ENCODE results near the gene SYTL4. TPM values are rescaled to one million over a fixed set of nuclear protein-coding genes. Genes with fewer than 3 reads are reported as not detected.

Gene SYTL4
- total RNA-seq, 2 experiments from 2014 or later = not detected

DNA sequence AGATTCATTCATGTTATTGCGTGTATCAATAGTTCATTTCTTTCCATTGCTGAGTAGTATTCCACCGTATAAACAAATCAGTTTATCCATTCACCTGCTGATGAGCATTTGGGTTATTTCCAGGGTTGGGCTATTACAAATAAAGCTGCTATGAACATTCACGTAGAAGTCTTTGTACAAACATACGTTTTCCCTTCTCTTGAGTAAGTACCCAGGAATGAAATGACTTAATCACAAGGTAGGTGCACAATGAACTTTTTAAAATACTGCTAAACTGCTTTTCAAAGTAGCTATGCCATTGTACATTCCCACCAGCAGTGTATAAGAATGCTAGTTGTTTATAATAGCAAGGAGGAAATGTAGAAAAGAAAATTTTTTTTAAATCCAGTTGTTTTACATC is 35.9 kb downstream of the SYTL4 start:
- POLR2A ChIA-PET = no interaction called here
- CTCF ChIA-PET = no interaction called here

DNA sequence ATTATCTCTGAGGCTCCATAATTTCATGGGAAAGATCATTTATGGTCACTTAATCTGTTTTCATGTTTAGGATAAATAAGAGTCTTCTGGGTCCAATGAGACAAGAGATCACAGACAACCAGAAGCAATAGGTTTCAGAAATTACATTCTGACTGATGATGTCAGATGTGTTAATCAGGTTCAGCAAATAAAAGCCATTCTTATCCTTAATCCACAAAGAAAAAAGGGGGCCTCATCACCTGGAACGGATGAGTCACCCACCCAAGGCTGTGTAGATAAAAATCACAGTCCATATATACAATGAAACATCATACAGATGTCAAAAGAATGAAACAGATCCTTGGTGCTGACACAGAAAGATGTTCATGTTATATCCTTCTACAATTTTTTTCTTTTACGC is 36.6 kb downstream of the SYTL4 start:
- CTCF ChIA-PET = no interaction called here
- POLR2A ChIA-PET = no interaction called here

DNA sequence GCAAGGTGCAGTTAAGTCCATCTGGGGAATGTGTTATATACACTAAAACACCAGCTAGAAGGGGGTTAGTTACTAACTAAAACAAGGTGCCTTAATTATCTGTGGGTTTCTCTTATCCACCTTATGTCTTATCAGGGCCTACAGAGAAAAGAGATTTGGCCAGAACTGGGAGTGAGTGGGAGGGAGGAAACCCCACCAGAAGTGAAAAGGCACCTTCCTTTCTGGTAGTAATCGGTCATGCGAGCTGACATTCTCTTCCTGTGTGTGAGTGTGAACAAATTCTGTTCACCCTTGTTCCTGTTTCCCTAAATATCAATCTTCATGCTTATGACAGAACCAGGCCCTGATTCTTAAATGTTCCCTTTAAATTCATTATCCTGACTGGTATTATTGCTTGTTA is 44.4 kb downstream of the SYTL4 start:
- ChIA-PET POLR2A (no interaction called here), CTCF (interaction anchor here (1.2 to 4.4 kb wide), 3 partner anchors 17 to 81 kb away, joined by 3 to 28 read pairs (median 3); no protein-coding TSS in a partner anchor)

DNA sequence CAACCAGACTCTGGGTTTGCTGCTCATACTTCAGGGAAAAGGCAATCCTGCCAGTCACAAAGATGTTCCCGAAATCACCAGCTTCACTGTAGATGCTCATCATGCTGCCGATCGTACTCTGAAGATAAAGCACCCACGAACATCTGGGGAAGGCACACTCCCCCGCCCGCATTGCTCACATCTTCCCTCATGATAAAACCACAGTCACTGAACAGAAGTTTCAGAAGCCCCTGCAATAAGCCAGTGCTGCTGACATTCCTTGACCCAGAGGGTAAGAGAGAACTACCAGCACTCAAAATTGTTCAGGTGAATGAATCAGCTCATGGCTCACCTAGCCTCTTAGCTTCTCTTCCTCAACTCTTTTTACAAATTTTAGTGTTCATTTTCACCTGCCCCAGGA is 44.8 kb downstream of the SYTL4 start:
- ChIA-PET POLR2A (no interaction called here), CTCF (interaction anchor here (1.2 to 4.4 kb wide), 3 partner anchors 16 to 82 kb away, joined by 3 to 28 read pairs (median 3); no protein-coding TSS in a partner anchor)

DNA sequence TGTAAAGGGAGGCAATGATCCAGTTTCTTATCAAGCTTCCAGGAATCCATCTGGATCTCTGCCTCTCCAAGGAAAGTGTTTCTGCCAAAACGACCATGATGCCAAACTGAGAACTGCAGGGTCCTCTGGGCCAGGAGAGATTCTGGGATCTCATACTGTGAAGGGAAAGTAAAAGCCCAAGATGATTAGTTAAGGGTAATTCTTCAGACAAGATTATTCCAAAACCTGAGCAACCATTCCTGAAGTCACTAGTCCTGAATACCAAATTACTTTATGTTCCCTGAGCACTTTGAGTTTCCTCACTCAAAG is 46.0 kb downstream of the SYTL4 start:
- POLR2A ChIA-PET = no interaction called here
- CTCF ChIA-PET = interaction anchor here (1.0 to 4.4 kb wide), 2 partner anchors 11 to 83 kb away, joined by 4 to 28 read pairs; no protein-coding TSS in a partner anchor

DNA sequence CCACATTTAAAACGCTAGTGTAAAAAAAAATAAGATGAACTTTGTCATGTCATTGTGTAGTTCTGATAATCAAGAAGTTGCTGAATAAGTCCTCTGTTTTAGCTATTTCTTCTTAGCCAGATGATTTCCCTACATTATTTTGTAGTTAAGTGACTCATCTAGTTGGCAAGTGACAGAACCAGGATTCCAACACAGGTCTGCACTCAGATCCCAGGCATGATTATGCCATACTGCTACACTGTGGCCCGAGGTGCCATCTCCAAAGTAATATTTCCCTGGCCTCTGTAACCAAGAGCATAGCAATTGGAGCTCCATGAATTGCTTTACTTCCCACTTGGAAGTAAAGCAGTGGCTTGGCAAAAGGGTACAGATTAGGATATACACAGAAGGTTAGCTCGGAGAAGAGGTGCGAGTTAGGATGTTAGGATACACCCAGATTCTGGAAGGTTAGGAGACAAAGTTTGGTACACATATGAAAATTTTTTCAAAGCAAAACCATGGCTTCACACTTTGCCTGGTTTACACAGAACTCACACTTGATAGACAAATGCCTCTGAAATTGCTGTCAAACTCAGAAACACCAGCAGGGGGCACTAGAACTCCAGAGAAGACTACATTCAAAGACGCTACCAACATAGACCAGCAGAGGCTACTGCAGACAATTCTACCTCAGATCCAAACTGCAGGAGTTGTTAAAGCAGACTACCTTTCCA is 46.5 kb downstream of the SYTL4 start:
- ChIA-PET POLR2A (no interaction called here), CTCF (interaction anchor here (1.0 to 4.4 kb wide), 2 partner anchors 11 to 83 kb away, joined by 4 to 28 read pairs; no protein-coding TSS in a partner anchor)

DNA sequence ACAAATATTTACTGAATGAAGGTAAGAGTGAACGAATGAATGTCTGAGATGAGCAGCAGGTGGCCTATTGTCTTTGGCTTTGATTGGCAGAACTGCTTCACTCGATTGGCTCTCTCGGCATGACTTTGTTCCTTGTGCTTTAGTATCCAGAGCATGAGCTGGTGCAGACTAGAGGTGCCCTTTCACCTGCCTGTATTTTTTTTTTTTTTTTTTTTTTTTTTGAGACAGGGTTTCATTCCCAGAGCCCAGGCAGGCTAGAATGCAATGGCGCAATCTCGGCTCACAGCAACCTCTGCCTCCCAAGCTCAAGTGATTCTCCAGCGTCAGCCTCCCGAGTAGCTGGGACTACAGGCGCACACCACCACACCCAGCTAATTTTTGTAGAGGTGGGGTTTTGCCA is 49.0 kb downstream of the SYTL4 start:
- ChIA-PET CTCF (no interaction called here), POLR2A (no interaction called here)

DNA sequence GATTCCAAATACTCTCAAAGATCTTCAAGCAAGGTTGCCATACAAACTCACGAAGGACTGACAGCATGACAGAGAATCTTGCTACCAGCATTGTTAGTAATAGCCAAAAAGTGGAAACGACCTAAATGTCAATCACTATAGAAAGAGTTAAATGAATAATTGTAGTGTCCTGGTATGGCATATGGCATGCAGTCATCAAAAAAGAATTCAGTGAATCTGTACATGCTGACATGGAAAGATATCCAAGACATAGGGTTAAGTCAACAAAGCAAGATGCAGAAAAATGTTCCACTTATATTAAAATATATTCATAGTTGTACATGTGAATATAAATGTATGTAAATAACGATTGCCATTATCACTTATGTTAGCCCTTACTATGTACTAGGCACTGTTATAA is 50.3 kb downstream of the SYTL4 start:
- POLR2A ChIA-PET = no interaction called here
- CTCF ChIA-PET = interaction anchor here (1.2 kb wide), 1 partner anchor 87 kb away, joined by 4 read pairs; no protein-coding TSS in a partner anchor

DNA sequence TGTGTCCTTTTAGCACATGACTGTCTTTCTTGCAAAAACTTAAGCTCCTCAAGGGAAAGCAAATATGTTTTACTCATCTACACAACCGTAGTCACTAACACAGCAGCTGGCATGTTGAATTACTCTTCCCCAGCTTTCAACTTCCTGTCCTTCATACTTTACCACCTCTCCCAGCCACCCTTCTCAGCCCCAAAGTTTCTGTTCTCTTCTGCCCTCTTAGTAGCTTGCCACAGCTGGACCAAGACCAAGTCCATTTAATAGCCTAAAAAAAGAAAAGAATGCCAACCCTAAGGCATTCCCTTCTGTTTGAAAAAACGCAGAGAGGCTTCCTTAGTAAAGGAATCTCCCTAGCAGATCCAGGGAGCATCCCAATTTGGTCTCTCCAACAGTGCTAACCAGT is 51.2 kb downstream of the SYTL4 start:
- ChIA-PET POLR2A (no interaction called here), CTCF (interaction anchor here (1.2 kb wide), 1 partner anchor 88 kb away, joined by 4 read pairs; no protein-coding TSS in a partner anchor)

DNA sequence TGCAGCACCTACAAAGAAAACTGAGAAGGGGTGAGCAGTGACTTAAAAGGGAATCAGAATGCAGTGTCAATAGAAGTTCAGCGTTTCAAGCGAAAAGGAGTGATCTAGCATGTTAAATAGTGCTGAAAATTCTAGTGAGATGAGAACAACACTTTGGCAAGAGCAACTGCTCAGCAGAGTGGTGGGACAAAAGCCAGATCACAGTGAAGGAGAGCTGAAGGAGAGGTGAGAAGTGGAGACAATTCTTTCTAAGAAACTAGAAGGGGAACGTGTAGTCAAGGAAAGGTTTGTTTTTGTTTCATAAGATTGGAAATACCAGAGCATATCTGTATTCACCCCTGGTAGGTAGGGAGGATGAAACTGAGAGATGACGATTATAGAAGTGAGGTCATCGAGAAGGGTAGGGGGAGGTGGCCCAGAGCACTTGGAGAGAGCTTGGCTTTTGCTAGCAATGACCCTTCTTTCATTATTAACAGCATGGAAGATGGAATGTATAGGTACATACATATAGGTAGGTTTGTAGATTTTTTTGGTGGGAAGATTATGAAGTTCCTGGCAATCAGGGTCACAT is 54.2 kb downstream of the SYTL4 start:
- CTCF ChIA-PET = no interaction called here
- POLR2A ChIA-PET = no interaction called here

DNA sequence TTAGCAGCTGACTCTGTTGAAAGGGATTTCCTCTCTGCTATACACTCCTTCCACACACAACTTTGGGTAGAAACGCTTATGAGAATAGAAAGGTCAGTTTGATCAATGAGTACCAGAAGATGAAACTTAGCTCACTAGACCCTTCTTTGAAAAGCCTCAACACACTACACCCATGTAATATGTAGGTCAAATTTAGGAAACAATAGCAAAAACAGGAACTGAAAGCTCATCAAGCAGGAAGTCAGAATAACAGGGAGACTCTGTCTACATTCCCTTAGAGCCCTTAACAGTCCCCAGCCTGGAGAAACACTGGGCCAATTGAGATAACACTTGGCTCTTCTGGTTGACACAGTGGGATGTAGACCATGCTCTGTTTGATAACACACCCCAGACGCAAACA is 57.2 kb downstream of the SYTL4 start:
- ChIA-PET CTCF (interaction anchor here (1.2 to 1.3 kb wide), 2 partner anchors 11 to 94 kb away, joined by 4 read pairs; no protein-coding TSS in a partner anchor), POLR2A (no interaction called here)

DNA sequence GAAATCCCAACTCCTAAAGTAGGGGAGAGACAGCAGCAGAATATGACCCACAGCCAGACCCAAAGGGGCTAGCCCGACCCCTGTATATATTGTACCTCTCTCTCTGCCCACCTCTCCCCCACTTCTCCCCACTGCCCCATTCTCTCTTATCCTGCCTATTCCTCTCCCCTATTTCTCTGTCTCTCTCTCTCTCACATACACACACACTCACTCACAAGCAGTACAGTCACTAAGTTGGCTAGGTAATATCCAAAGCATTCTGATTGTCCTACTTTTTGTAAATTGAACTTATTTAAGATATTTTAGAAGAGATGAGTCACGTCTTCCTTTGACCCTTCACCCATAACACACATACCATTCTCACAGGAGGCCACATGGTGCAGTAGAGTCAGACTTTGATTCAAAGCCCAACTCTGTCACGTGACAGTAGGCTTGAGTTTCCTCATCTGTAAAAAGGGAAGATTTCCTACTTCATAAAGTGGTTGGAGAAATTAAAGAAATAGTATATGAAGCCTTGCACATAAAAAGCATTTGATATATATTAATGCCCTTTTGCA is 58.4 kb downstream of the SYTL4 start:
- ChIA-PET CTCF (interaction anchor here (1.2 to 1.3 kb wide), 2 partner anchors 95 kb away, joined by 3 to 4 read pairs; no protein-coding TSS in a partner anchor), POLR2A (no interaction called here)

DNA sequence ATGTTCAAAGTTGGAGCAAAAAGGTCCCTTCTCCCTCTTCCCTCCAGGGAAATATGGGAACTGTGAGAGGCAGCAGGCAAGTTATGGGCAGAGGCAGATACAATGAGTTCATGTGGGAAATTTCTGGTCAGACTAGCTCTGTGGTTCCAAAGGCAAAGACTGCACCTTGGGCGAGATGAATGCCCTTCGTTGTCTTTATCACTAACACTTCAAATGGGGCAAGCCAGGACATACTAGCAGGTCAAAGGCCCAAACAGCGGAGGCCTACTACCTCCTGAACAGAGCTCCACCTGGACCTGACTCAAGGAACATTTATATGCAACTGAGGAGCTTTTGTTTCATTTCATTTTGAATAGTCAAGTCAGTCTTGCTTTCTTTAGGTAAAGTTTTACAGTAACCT is 59.0 kb downstream of the SYTL4 start:
- ChIA-PET POLR2A (no interaction called here), CTCF (interaction anchor here (1.3 kb wide), 1 partner anchor 96 kb away, joined by 3 read pairs; no protein-coding TSS in a partner anchor)

DNA sequence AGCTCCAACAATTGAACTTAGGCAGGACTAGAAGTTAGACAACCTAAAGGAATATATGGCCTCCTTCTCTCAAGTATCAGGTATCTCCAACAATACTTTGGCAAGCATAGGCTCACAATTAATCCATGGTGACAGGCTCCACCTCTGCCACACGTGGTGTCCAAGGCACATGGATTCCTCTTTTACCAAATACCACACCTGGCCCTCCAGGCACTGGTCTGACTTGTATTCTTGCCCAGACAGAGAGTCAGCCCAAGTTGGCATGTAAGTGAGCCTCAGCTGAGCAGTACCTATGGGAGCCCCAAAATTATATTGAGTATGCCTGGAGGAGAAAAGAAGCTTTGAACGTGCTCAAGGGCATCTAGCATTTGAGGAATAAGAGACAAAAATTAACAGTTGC is 68.3 kb downstream of the SYTL4 start:
- CTCF ChIA-PET = no interaction called here
- POLR2A ChIA-PET = no interaction called here

DNA sequence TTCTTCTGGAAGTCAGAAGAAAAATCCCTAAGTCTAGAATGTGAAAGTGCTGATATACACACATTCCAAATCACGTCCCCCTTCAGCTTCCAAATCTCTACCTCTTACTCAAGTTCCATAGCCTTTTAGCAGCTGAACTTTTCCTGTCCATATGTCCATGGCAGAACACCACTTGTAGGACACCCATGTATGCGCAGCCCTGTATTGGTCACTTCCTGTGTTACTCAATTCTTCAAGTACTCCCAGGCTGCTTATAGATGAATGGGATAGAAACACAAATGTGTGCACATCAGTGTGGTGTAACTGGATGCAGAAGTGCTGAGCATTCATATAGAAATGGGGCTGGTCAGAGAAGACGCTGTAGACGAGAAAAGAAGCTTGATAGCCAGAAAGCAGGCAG is 69.1 kb downstream of the SYTL4 start:
- ChIA-PET POLR2A (no interaction called here), CTCF (no interaction called here)

DNA sequence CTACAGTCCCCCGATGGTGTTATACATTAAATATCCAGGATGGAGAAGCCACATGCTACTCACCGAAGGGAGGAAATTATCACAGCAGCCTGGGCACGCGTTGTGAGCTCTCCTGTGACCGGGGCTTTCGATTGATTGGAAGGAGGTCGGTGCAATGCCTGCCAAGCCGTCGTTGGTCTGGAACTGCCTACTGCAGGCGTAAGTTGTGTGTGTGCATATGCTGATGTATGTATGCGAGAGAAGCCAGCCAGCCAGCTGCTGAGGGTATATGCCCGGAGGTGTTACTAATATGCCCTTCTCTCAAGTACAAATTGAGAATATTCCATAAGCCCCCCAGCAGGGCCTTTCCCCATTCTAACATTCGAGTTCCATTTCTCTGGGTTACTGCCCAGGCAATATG is 69.8 kb downstream of the SYTL4 start:
- POLR2A ChIA-PET = no interaction called here
- CTCF ChIA-PET = no interaction called here

DNA sequence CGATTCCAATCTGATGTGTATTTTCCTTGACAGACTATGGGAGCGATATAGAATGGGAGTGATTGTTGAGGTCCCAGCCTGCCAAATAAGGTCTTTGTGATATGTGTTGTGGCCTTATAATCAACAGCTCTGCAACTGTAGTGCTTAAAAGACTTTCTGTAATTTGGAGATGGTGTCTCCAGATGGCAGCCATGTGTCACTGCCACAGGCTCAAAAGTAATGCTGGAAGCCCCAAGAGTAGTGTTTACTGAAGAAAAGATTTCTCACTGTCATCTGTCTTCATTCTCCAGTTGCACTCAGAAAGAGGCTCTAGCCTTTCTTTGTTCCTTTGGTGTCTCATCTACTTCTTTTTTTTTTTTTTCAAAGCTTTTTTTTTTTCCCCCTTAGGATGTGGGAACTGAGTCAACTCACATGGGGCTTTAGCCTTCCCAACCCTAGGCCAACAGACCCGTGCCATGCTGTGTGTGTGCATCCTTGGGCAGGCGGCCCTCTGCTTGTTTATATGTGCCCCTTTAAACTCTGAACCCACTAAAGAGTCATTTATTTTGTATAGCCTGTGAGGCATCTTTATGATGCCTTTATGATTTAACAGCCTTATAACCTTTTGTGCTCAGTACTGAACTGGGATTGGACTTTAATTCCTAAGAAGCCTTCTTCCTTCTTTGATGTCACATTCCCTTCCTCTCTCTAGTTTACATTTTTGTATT is 72.3 kb downstream of the SYTL4 start:
- CTCF ChIA-PET = no interaction called here
- POLR2A ChIA-PET = no interaction called here

DNA sequence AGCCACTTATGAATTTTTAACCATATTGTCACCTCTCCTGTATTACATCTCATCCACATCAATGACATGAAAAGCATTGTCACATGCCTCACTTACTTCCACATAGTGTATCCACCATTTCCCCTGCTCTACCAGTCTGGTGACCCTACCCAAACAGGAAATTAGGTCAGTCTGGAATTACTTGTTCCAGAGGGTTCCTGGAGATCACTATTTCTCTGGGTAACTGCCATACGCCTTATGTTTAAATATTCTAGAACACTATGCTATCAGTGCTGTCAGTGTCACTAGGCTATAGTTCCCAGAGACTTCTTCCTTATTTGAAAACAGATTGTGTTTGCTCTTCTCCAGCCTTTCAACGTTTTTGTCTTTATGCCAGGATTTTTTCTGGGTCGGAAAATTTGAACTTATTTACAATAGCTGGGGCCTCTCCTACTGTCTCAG is 73.0 kb downstream of the SYTL4 start:
- CTCF ChIA-PET = no interaction called here

DNA sequence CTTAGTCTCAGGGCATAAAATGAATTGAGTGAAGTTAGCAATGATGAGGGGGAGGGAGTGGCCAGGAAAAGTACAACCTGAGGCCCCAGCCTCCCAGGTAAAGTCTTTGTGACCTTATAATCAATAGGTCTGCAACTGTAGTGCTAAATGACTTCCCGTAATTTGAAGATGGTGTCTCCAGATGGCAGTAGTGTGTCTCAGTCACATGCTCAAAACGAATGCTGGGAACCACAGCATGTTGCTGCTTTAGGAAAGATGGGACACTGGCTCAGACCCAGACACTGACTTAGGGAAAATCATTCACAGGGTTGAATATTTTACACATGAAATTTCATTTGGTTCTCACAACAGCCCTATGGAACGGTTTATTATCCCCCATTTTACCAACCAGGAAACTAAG is 77.7 kb downstream of the SYTL4 start:
- CTCF ChIA-PET = interaction anchor here (1.5 kb wide), 1 partner anchor 114 kb away, joined by 3 read pairs; no protein-coding TSS in a partner anchor
- POLR2A ChIA-PET = no interaction called here

More for the DNA sequence above, 73.0 kb downstream of the SYTL4 start:
- POLR2A ChIA-PET = no interaction called here

DNA sequence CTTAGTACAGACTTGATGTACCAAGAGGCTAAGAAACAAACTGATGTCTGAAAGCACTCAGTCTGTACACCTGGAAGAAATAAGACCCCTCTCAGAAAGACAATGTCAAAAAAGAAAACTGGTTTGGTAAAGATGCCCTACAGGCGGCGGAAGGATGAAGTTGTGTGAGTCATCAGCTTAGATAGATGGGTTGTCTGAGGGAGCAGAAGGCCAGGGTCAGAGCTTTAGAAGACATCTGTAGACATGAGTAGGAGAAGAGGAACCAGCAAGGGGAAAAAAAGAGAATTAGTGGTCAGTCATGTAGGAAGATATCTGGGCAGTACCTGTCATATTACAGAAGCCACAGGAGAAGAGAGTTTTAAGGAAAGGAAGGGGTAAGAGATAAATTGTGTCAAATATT is 79.7 kb downstream of the SYTL4 start:
- ChIA-PET CTCF (no interaction called here), POLR2A (no interaction called here)

DNA sequence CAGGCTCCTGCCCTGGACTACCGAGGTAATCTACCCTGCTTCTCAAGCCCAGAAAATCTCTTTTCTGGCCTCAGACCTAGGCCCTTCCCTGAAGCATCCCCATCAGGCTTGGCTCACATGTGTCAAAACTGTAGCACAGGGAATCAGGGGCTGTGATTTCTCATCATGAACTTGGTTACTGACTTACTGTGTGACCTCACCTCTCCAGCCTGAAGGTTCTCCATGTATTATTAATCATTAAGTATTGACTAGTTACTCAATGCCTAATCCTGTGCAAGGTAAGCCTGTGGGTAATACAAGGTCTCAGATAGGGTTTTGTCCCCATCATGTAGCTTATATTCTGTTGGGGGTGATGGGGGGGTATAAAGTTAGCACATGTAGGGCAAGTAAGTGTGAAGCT is 81.1 kb downstream of the SYTL4 start:
- POLR2A ChIA-PET = no interaction called here
- CTCF ChIA-PET = no interaction called here
